Upper lobe of left lung (tissue), 4 donors: Measurements from ENCODE around the gene TEDC1.
"Not testable (repeated sequence)": the region's sequence is repeated elsewhere in the genome, so short reads cannot be mapped to it uniquely, and the experiment has no call there.

Experiments
- CTCF ChIP-seq, 6 experiments: fragments of 450-650 bp in 4 of 6; fragments of 200-600 bp in 2 of 6; sonication (generic) in 2 of 6; IDR thresholded peaks; one replicate each; pipeline ENCODE4 v1.5.1; 2016 to 2019; ENCODE audit warnings: antibody characterized with exemption in 6 of 6
- EP300 ChIP-seq, 4 donors: sonication (generic); formaldehyde crosslinking; IDR thresholded peaks; one replicate each; pipeline ENCODE4 v1.5.1; 2017; ENCODE audit warnings: antibody characterized with exemption in 4 of 4, control low read depth in 2 of 4
- POLR2A ChIP-seq, 4 donors: fragments of 450-650 bp; IDR thresholded peaks; one replicate each; pipeline ENCODE4 v1.5.1; 2016 to 2017; ENCODE audit warnings: antibody characterized with exemption in 4 of 4, mild to moderate bottlenecking in 2 of 4
- POLR2AphosphoS5 ChIP-seq, 2 donors: sonication (generic); formaldehyde crosslinking; IDR thresholded peaks; one replicate each; pipeline ENCODE4 v1.5.1; 2017; ENCODE audit warnings: antibody characterized with exemption in 2 of 2

GRCh38 chr14:105547072-105547471, 56.0 kb downstream of the TEDC1 start:
- TF ChIP-seq CTCF, EP300, POLR2A, POLR2AphosphoS5 (IDR thresholded peaks at IDR 0.05): not testable (repeated sequence)
